Stimulated activated naive CD4-positive, alpha-beta T cell treated with Interleukin-2 at 50 U/mL for 16 hours (primary cell): ENCODE measurements around the gene ARHGEF7.
"Not testable (repeated sequence)": the region's sequence is repeated elsewhere in the genome, so short reads cannot be mapped to it uniquely, and the experiment has no call there.

Experiments
- DNase-seq: peaks from one replicate; lab custom pipeline; 2025; lab: John Stamatoyannopoulos, UW

Gene ARHGEF7

DNA sequence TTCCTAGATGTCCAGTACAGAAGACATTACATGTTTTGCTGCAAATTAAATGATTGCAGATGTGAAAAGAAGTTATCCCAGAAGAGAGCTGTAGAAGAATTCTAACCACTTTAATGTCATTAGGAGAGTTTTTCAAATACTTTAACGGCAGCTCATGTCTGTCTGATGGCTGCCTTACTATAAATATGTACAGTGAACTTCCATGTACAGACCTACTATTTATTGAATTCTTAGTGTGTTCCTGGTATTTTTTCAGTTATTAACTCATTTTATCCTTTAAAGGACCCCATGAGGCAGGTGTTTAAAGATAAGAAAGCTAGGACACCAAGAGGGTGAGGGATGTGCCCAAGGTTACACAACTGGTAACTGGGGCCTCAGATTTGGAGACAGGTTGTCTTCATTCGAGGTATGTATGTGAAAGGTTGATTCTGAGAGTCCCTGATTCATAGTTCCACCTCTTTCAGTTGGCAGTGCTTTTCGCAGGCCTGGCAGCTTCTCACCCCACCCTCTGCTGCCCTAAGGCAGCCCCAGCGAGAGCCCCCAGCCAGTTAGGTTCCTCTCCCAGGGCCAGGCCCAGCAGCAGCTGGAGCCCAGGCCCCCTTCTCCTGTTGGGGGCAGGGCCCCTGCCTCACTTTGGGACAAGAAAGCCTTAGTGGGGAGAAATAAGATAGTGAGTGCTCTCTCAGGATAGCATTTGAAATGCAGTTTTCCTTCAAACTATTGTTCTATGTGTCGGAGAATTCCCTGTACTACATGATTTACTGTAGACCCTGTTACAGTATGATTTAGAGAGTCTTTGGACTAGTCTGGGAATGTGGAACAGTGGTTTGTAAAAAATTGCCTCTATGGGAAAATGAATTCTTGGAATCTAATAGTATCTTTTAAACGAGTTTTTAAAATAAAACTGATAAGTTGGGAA, 137.6 kb downstream of the ARHGEF7 start:
- DNase-seq: no peak

GRCh38 chr13:111253365-111253872, 138.3 kb downstream of the ARHGEF7 start:
- no peak for DNase-seq

- no peak for DNase-seq
These were observed 140.2 kb downstream of the ARHGEF7 start for GRCh38 chr13:111255228-111255790.

DNA sequence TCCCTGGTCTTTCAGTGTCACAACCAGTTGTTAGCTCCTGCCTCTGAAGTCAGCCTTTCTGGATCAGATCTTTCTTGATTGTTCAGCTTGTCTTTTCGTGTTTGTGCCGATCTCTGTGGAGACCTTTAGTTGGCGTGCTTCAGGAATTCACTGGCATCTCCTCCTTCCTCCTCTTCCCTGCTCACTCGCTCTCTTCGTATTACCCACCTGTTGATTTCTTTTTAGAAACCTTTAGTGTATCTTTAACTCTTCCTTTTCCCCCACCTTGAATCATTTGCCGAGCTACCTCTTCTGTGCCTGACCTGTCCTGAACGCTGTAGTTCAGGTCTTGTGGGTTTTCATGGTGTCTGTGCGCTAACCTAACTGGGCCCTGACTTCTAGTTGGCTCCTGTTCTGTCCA, 141.3 kb downstream of the ARHGEF7 start:
- no peak for DNase-seq

- DNase-seq: no peak
These were observed 141.8 kb downstream of the ARHGEF7 start for GRCh38 chr13:111256946-111257345.

DNA sequence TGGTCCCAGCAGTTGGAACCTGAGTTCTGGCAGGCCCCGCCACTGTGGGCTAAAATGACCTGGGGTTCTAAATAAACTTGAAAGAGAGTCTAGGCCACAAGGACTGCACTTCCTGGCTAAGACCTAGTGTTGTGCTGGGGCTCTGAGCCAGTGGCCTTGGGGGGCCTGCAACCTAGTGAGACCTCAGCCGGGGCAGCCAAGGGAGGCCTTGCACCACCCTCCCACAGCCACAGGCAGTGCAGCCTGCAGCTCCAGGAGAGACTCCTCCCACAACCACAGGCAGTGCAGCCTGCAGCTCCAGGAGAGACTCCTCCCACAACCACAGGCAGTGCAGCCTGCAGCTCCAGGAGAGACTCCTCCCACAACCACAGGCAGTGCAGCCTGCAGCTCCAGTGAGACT, 142.8 kb downstream of the ARHGEF7 start:
- DNase-seq: not testable (repeated sequence)

DNA sequence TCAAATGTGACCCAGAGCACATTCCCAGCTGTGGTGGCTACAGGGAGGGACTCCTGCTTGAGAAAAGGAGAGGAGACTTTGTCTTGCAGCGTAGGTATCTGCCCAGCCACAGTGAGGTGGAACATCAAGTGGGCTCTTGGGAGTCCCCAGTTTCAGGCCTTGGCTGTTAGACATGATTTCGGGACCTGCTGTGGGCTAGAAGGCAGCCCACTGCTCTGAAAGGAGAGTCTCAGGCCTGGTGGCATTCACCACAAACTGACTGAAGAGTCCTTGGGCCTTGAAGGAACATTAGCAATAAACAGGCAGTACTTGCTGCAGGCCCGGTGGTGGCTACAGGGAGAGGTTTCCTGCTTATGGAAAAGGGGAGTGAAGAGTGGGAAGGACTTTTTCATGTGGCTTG, 143.5 kb downstream of the ARHGEF7 start:
- DNase-seq: no peak

DNA sequence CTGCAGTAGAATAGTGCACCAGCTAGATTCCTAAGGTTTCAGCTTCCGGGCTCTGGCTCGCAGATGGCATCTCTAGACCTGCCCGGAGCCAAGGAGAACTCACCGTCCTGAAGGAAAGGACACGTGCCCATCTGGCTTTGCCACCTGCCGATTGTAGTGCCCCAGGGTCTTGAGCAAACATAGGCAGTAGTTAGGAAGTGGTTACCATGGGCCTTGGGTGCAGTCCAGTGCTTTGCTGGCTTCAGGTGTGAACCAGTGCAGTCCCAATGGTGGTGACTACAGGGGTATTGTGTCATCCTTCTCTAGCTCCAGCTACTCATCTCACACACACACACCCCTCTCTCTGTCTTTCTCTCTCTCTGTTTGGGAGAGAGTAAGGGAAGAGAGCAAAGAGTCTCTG, 143.9 kb downstream of the ARHGEF7 start:
- no peak for DNase-seq

GRCh38 chr13:111261326-111261725, 146.2 kb downstream of the ARHGEF7 start:
- DNase-seq: no peak

- DNase-seq: no peak
These were observed 147.2 kb downstream of the ARHGEF7 start for GRCh38 chr13:111262281-111262680.

DNA sequence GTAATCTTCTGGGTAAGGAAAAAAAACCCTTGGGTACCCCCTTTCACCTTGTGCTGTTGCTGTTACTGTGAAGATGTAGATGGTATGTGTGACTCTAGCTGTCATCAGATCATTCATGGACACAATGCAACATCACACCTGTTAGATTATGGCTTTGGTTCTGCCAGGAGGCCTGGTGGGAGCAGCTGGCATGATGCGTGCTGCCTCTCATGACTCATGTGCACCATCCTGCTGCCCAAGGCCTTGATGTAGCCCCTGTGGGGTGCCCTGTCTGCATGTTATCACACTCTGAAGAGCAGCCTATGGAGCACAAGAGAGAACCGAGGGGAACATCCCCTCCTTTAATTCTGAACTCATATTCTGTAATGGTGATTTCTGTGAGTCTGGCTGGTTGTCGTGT, 147.6 kb downstream of the ARHGEF7 start:
- DNase-seq: no peak

- DNase-seq: no peak
These were observed 148.5 kb downstream of the ARHGEF7 start for GRCh38 chr13:111263566-111263965.

- no peak for DNase-seq
These were observed 150.0 kb downstream of the ARHGEF7 start for GRCh38 chr13:111265006-111265700.

GRCh38 chr13:111265701-111266035, 150.6 kb downstream of the ARHGEF7 start:
- no peak for DNase-seq

- DNase-seq: no peak
These were observed 152.1 kb downstream of the ARHGEF7 start for GRCh38 chr13:111267205-111267604.

GRCh38 chr13:111267784-111268183, 152.7 kb downstream of the ARHGEF7 start:
- no peak for DNase-seq

- DNase-seq: no peak
These were observed 154.4 kb downstream of the ARHGEF7 start for GRCh38 chr13:111269508-111269907.

GRCh38 chr13:111270126-111270525, 155.0 kb downstream of the ARHGEF7 start:
- DNase-seq: no peak

- DNase-seq: no peak
These were observed 155.9 kb downstream of the ARHGEF7 start for GRCh38 chr13:111270765-111271698.

DNA sequence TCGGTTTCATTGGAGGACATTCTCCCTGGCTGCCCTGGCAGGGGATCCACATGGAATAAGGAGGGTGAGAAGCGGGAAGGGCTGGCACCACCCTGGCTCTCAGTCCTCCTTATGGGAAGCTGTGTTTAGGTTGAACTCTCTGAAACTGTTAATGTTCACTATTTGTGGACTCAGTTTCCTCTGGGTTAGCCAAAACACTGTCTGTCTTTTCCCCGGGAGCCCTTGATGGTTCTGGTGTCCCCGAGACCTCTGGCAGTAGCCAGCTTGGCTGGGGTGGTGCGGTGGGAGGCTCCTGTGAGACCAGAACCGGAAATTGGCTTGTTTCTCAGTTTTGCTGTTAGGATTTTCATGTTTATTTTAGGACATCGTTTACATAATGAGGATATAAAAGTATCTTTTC, 157.0 kb downstream of the ARHGEF7 start:
- DNase-seq: no peak

DNA sequence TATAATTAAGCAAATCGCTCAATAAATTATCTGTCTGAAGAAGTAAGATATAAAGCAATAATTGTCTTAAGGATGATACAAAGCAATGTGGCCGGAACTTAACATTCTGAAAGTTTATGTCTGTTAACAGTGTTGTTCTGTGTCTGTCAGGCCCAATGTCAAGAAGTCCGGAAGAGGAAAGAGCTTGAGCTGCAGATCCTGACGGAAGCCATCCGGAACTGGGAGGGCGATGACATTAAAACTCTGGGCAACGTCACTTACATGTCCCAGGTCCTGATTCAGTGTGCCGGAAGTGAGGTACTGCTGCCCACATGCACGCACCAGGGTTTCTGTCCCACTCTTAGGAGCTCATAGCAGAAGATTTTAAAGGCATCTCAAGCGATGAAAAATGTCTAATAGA, 160.3 kb downstream of the ARHGEF7 start:
- no peak for DNase-seq
